ENCODE measurements around the gene OR2C3. TPM values are rescaled to one million over a fixed set of nuclear protein-coding genes. Genes with fewer than 3 reads are reported as not detected.
"Not testable (repeated sequence)": the region's sequence is repeated elsewhere in the genome, so short reads cannot be mapped to it uniquely, and the experiment has no call there.

OR2C3 gene
- total RNA-seq, 1 donor: not detected

DNA sequence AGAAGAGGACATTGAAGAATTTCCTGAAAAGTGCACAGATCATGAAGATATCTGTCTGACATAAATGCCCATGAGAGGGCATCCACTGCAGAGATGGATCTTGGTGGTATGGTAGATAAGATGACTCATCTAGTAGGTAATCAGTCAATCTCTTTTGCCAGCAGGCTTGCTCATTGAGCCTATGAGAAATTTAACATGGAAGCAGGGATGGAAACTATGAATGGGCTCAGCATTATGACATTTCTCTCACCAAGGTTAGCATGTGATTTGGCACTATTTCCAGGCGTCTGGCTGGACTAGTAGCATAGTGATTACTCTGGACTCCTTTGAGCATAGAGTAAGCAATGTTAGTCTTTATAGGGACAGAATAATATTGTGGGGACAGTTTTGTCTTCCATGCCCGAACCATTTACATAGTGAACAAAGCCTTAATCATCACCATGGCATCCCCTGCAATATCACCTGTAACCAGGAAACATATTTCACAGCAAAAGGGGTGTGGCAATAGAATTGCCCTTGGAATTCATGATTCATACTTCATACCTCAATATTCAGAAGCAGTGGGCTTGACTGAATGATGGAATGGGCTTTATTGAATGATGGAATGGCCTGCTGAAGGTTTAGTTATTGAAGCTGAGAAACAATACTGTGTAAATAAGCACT is 7.3 kb downstream of the OR2C3 start:
- no peak for DNase-seq (ENCODE audit: low read depth)
- TF ChIP-seq CTCF (IDR thresholded peaks at IDR 0.05; ENCODE audit: insufficient read depth, low read length): no peak
- no peak overlapping the region for H3K4me3 ChIP-seq (ENCODE audit: low read depth, low read length)

DNA sequence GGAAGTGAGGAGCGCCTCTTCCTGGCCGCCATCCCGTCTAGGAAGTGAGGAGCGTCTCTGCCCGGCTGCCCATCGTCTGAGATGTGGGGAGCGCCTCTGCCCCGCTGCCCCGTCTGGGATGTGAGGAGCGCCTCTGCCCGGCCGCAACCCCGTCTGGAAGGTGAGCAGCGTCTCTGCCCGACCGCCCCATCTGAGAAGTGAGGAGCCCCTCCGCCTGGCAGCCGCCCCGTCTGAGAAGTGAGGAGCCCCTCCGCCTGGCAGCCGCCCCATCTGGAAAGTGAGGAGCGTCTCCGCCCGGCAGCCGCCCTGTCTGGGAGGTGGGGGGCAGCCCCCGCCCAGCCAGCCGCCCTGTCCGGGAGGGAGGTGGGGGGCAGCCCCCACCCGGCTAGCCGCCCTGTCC is 14.4 kb downstream of the OR2C3 start:
- DNase-seq (ENCODE audit: low read depth); H3K4me3 ChIP-seq (ENCODE audit: low read depth, low read length): not testable (repeated sequence)

DNA sequence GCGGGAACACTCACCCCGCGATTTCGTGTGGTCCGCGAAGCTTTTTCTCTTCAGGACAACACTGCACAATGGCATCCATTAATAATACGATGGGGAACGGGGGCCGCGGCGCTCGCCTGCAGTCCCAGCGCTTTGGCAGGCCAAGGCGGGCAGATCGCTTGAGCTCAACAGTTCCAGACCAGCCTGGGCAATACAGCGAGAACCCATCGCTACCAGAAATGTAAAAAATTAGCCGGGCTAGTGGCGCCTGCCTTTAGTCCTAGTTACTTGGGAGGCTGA is 17.7 kb downstream of the OR2C3 start:
- no peak overlapping the region for H3K4me3 ChIP-seq (ENCODE audit: low read depth, low read length)
- no peak for DNase-seq (ENCODE audit: low read depth)
- no peak for TF ChIP-seq CTCF (IDR thresholded peaks at IDR 0.05; ENCODE audit: insufficient read depth, low read length)

GRCh38 chr1:247517795-247518612 is 18.2 kb downstream of the OR2C3 start:
- TF ChIP-seq CTCF (IDR thresholded peaks at IDR 0.05; ENCODE audit: insufficient read depth, low read length): no peak
- DNase-seq (ENCODE audit: low read depth): no peak
- H3K4me3 ChIP-seq (ENCODE audit: low read depth, low read length): no peak overlapping the region

DNA sequence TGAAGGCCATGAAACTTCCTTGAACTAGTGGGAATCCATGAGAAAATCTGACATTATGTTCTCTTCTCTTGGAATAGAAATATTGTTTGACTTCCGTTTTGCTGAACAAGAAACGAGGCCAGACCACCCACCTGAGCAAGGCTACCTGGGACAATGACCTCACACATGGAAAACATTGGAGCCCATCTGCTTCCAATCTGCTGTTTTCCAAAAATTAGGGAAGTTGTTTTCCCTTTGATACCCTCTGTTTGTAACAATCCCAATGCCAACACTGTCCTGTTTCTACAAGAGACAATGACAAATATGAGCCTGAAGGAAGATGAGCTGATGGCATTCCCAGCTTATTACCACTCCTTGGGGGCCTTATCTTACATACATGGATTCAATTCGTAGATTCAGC is 29.4 kb downstream of the OR2C3 start:
- H3K4me3 ChIP-seq (ENCODE audit: low read depth, low read length): no peak overlapping the region
- TF ChIP-seq CTCF (IDR thresholded peaks at IDR 0.05; ENCODE audit: insufficient read depth, low read length): no peak
- no peak for DNase-seq (ENCODE audit: low read depth)

DNA sequence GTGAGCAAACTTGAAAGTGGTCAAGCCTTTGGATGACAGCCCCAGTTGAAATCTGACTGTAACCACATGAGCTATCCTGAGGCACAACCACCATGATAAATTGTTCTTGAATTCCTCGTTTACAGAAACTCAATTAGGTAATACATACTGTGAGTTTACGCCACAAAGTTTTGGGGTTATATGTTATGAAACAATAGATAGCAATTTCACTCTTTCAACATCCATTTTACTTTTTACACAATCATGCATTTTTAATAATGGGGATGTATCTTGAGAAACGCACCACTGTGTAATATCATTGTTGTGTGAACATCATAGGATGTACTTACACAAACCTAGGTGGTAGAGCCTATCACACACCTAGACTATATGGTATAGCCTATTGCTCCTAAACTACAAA is 35.4 kb downstream of the OR2C3 start:
- TF ChIP-seq CTCF (IDR thresholded peaks at IDR 0.05; ENCODE audit: insufficient read depth, low read length): no peak
- DNase-seq (ENCODE audit: low read depth): no peak
- H3K4me3 ChIP-seq (ENCODE audit: low read depth, low read length): no peak overlapping the region

DNA sequence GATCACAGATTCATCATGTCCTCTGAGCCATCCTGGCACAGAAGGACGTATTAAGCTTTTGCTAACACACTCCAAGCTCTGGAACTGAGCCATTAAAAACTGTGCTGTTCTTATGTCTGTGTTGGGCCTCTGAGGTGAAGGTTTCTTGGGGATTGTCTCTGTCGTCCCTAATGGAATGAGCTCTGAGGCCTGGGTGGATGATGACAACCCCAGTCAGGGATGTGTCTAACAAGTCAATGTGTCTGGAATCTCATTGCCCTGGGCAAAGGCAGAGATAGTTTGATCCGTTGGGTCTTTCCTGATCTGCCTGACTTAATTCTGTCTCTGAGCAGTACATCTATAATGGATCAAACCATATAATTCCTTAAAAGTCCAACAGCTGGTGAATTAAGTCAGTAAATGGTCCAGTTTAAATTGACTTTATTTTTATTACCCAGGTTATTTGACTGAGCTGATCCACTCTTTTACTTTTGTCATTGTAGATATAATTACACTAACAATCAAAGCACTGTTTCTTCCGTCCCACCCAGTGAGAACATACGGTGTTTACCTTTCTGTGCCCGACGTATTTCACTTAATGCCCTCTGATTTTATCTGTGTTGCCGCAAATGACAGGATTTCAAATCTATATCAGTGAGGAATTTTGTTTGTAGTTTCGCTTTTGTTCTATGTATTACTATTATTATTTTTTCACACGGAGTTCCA is 39.5 kb downstream of the OR2C3 start:
- no peak overlapping the region for H3K4me3 ChIP-seq (ENCODE audit: low read depth, low read length)
- TF ChIP-seq CTCF (IDR thresholded peaks at IDR 0.05; ENCODE audit: insufficient read depth, low read length): no peak
- no peak for DNase-seq (ENCODE audit: low read depth)

Data from fibroblast of the aortic adventitia (primary cell).